ENCODE measurements around the gene JKAMP.

The JKAMP gene

GRCh38 chr14:59540852-59541251 lies 56.5 kb downstream of the JKAMP start:
- no peak for DNase-seq (ENCODE audit: low read depth)

- DNase-seq (ENCODE audit: low read depth), result no peak
These were observed 57.4 kb downstream of the JKAMP start for GRCh38 chr14:59541731-59542130.

GRCh38 chr14:59543873-59544272 lies 59.6 kb downstream of the JKAMP start:
- DNase-seq (ENCODE audit: low read depth), result no peak

DNA sequence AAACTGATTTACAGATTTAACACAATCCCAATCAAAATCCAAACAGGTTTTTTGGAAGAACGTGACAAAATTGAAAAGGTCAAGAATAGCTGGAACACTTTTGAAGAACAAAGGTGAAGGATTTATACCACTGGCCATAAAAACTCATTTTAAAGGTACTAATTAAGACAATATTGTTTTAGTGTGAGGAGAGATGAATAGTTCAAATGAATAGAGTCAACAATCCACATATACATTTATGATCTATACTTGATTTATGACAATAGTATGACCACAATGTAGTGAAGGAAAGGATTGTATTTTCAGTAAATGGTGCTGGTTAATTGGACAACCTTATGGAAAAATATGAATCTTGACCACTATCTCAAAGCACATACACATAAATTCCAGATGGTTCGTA lies 63.0 kb downstream of the JKAMP start:
- no peak for DNase-seq (ENCODE audit: low read depth)
